ENCODE measurements around the gene CDKN2B. TPM values are rescaled to one million over a fixed set of nuclear protein-coding genes. Genes with fewer than 3 reads are reported as not detected.

Gene CDKN2B
- total RNA-seq, 1 experiment from 2014 or later = not detected

DNA sequence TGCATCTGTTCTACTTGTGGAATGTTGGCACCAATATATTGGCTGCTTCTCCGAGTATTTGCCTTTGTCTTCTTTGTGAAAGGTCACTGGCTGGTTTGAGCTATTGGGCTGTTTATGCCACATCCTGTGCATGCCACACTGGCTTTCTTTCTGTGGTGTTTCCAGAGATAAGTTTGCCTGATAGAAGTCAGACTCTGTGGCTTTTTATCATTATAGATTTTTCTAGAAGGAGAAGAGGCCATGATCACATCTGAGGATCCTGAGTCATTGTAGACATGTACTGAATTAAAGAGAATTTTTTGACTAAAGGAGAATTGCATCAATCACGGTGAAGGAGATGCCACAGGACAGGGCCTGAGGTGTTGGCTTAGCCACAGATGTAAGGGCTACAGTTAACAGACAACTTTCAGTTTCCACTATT, 26.5 kb upstream of the CDKN2B start:
- DNase-seq (ENCODE audit: low read depth) = no peak

DNA sequence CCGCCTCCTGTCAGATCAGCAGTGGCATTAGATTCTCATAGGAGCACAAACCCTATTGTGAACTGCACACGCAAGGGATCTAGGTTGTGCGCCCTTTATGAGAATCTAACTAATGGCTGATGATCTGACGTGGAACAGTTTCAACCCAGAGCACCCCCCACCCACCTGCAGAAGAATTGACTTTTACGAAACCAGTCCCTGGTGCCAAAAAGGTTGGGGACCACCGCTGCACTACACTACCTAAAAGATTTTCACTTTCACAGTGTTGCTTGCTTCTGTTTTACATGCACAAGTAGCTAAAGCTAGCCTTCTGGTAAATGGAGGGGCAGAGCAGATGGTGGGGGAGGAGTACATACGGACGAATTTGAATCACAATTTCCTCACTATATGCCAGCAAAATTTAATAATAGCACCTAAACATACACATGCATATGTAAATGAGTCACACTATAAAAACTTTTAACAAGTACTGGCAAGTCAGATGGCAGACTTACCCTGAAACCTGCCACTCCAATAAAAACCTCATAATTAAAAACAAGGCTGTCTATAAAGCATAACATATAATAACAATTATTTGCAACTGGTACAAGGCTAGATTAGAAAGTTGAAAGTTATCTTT, 24.0 kb upstream of the CDKN2B start:
- no peak for DNase-seq (ENCODE audit: low read depth)

DNA sequence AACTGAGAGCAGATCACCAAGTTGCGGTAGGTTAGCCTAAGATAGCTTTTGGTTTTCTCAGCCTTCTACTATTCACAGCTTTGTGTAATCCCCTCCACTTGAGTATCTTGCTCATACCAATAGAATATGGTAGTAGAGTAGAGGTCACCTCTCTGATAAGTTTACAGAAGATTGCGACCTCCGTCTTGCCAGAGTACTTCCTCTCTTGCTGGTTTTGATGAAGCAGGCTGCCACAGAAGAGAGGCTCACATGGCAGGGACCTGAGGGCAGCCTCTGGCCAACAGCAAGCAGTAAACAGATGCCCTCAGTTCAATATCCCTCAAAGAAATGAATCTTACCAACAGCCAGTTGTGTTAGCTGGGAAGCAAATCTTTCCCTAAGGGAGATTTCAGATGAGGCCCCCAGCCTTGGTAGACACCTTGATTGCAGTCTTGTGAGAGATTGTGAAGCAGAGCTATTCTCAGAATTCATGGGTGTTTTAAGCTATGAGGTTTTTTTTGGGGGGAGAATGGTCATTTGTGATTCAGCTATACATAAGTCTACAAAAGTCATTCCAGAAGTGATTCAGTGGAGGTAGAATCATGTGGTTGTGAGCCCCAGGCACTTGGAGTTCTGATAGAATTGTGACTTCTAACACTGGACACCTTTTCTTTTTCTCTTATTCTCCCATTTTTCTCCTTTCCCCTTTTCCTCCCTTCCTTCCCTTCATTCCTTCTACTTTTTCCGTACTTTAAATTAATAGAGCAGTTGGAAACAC, 22.7 kb upstream of the CDKN2B start:
- DNase-seq (ENCODE audit: low read depth) = no peak

DNA sequence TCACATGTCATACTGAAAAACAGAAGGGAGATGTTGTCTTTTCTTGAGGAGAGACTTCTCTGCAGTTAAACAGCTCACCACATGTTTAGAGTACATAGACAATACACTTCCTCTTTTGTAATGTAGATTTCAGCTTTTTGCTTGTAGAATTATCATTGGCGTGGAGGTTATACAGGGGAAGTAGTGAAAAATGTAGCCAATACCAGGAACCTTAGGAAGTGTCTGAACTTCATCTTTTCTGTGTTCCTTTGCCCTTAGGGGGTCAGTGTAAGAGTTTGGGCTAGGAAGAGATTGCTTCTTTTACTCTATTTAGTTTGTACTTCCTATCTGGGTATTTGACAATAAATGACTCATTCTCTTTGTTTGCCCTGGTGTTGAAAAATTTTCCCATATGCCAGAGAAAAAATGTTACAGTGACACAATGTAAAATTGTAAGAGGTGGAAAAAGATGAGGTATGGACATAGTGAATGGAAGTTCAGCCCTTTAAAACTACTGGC, 21.0 kb upstream of the CDKN2B start:
- DNase-seq (ENCODE audit: low read depth) = no peak

DNA sequence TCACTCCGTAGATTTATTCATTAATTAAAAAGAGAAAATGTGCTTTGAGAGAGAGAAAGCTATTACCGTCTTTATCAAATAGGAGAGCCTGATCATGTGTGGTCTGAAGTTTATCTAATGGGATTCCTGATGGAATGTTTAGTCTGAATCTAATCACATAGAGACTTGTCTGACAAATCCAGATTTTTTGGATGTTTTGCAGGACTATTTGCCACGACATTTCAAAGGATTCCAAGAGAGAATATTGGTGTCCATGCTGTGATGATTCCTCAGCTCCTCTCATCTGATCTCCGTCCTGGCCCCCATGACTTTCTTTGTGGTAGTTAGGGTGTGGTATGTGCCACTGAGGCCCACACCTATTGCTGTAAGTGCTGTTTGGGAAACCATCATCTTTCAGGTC, 20.1 kb upstream of the CDKN2B start:
- DNase-seq (ENCODE audit: low read depth) = no peak

DNA sequence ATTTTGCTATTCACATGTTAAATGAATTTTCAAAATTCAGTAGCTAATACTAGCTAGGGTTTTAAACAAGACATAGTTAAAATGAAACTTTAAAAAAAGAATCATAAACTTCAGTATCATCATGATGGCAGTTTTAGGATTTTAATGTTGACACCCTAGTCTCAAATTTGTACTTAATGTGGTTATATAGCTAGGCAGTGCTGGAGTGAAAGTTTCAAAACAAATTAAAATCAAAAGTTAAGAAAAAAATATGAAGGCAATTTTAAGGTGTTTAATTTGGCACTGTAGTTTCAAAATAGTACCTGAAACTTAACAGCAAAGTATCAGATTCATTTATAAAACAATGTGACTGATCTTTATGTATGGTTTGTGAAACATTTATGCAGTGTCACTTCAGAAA, 19.3 kb upstream of the CDKN2B start:
- no peak for DNase-seq (ENCODE audit: low read depth)

DNA sequence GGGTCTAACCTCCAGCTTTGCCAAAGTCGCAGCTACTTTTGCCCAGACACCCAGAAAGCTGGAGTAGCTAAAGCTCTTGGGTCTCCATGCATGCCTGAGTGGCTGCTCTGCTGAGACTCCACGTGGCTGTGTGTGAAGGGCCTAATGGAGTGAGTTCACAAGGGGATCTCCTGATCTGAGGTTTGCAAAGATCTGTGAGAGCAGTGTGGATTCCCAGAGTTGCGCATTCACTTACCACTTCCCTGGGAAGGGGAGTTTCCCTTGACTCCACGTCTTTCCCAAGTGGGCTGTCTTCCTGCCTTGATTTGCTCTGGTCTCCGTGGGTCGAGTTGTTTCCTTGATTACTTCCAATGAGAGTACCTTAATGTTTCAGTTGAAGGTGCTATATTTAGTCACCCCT, 17.6 kb upstream of the CDKN2B start:
- no peak for DNase-seq (ENCODE audit: low read depth)

DNA sequence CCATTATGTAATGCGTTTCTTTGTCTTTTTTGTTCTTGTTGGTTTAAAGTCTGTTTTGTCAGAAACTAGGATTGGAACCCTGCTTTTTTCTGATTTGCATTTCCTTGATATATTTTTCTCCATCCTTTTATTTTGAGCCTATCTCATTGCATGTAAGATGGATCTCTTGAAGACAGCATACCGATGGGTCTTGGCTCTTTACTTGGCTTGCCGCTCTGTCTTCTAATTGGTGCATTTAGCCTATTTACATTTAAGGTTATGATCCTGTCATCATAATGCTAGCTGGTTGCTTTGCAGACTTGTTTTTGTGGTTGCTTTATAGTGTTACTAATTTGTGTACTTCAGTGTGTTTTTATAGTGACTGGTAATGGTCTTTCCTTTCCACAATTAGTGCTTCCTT, 13.3 kb upstream of the CDKN2B start:
- DNase-seq (ENCODE audit: low read depth) = no peak

DNA sequence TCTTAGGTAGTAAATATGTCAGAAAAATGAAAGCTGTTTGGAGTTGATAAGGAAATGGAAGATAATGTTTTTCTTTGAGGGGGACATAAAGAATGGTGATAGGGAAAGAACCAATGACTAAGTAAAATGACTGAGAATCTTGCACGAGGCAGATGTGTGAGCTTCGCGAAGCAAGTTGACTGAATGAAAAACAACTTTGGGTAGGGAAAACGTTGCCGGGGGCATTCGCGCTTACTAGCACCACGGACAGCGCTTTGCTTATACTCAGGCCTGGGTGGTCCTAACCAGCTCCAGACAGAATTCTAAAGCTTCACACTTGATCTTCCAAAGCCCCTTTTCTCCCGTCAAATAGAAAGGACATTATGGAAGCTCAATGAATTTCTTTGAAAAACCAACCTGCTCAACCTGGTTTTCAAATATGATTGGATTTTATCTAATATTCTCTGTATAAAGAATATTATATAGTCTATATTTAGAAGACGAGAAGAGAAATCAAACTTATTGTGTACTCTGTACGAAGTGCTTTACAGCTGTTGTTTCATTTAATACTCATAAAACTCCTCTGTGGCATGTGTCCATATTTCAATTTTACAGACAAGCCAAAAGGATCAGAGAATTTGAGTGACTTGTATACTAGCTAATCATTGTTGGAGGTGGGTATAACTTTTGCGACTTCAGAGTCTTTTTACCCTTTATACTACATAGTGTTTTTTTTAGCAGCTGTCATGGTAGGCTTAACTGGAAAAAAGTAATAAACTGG, 1.9 kb upstream of the CDKN2B start:
- DNase-seq (ENCODE audit: low read depth) = no peak

DNA sequence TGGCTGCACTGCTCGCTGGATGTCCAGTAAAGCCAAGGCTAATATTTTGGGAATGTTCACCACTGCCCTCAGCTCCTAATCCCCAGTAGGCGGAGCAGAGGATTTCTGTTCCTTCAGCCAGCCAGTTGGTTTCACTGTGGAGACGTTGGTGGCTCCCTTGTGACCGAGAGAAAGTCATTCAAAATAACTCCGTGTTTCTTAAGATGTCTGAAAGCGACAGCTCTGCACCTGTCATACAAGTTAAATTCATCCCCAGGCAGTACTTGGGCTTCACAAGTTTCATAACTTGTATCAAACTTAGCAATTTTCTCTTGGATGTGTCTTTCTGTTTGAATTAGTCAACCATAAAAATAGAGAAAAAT, 382 bp upstream of the CDKN2B start:
- no peak for DNase-seq (ENCODE audit: low read depth)

DNA sequence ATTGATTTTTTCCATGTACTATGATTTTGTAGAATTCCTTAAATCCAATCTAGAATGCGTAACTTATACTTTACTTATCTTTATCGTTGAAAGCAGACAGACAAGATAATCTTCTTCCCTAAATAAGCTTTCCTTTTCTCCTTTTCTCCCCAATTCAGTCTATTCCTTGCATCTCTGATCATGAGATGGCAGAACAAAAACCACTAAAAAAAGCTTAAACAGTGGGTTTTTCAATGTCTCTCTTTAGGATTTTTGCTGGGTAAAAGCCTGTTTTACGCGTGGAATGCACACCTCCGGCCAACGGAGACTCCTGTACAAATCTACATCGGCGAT, 755 bp downstream of the CDKN2B start:
- DNase-seq (ENCODE audit: low read depth) = no peak

DNA sequence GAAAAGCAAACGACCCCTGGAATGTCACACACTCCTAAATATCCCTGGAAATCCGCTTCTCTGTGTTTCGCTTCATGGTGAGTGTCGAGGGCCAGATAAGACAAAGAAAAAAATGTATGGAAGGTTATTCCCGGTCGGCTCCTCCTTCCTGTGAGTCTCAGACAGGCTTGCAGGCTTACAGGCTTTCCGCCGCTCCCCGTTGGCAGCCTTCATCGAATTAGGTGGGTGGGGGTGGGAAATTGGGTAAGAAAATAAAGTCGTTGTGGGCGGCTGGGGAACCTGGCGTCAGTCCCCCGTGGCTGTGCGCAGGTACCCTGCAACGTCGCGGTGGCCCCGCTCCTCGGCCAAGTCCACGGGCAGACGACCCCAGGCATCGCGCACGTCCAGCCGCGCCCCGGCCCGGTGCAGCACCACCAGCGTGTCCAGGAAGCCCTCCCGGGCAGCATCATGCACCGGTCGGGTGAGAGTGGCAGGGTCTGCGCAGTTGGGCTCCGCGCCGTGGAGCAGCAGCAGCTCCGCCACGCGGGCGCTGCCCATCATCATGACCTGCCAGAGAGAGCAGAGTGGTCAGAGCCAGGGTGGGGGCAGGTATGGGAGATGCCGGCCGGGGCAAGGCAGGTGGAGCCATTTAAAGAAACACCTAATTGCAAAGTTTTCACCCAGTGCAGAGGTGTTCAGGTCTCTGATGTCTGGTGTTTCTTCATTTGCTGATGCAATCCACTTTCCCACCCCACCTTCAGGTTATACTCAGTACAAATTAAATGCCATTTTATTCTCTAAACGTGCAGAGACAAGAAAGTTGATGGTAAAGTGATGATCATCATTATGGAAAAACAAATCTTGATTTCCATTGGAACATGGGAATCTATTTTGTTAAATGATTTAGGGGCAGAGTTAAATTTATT, 3.2 kb downstream of the CDKN2B start:
- DNase-seq (ENCODE audit: low read depth) = no peak

DNA sequence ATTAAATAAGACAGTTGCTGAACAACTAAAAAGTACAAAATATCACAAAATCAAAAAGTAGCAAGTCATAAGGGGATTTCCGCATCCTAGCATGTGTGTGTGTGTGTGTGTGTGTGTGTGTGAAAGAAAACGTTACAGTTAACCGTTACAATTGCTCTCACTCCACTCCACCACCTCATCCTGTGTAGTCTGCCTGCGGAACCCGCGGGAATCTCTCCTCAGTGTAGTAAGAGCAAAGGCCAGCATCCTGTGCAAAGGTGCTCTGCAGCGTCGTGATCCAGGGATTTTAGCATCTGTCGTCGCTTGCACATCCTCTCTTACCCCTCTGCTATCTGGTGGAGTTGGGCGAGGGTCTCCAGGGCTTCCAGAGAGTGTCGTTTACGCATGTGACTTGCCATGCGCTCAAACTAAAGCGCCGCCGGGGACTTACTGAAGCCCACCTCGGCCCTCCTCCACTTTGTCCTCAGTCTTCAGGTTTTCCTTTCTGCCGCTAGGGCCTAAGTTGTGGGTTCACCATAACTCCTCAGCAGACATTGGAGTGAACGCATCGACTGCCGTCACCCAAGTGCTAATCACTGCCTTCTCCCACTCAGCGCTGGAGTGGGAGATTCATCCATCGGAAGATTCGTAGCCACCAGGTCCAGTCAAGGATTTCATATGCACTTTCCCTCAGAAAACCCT, 3.9 kb downstream of the CDKN2B start:
- no peak for DNase-seq (ENCODE audit: low read depth)

DNA sequence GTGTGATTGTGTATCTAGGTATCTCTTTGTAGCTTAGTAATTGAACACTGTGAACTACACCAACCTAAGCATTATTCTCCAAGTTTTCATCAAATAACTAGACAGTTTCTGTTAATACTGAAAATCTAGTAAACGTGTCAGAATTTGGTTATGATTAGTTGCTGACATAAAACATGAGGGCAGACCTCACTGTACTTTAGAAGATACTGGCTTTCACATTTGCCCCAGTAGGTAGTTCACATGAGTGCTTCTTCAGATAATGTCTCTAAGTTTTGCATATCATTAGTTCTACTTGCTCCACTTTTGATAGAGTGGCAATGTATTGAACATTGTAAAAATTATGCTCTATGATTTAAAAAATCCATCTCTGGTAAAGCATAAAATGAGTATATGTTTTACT, 7.1 kb downstream of the CDKN2B start:
- no peak for DNase-seq (ENCODE audit: low read depth)

DNA sequence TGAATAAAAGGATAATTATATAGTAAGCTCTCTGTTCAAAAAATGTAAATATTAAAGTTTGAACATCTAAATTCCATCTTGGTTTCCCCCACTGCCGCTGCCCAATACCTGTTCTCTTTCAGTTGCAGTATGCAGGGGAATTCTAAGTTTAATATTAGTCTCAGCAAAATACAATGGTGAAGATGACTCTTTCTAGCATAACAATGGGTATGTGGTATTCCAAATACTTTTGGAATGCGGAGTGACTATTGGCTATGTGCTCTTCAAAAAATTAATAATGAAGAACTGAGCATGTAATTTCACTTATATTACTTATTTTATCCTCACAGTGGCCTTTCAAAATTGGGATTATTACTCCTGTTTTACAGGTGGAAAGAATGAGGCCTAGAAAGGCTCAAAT, 11.1 kb downstream of the CDKN2B start:
- no peak for DNase-seq (ENCODE audit: low read depth)

DNA sequence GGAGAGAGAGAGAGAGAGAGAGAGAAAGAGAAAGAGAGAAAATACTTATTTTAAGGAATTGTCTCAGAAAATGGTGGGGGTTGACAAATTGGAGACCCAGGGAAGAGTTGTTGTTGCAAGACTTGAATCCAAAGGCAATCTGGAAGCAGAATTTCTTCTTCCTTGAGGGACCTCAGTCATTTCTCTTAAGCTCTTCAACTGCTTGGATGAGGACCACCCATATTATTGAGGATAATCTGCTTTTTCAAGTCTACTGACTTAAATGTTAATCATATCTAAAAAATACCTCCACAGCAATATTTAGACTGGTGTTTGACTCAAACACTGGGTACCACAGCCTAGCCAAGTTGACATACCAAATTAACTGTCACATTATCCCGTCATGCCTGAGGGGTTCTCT, 11.6 kb downstream of the CDKN2B start:
- no peak for DNase-seq (ENCODE audit: low read depth)

DNA sequence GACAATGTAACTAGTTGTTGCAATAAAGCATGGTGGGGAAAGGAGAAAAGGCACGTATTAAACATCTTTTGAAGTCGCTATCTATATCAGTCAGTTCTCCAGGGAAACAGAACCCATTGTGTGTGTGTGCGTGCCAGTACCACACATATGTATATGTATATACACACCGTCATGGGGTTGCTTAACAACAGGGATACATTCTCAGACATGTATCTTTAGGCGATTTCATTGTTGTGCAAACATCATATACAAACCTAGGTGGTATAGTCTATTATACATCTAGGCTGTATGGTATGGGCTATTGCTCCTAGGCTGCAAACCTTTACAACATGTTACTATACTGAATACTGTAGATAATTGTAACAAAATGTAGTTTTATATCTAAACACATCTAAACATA, 12.2 kb downstream of the CDKN2B start:
- no peak for DNase-seq (ENCODE audit: low read depth)

DNA sequence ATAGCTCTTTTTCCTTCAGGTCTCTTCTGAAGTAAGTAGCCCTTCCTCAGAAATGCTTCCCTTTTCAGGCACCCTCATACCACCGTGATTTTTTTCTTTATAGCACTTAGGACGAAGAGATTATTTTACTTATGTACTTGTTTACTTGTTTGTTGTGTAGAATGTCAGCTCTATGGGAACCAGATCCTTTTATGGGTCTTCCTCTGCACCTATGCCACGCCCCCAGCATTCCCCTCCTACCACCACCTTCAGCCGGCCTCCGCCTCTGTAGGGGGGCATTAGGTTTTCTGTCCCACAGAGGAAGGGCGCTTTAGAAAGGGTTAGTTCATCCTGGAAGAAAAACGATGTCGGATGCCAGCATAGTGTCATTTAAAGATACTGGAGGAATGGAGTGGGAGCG, 12.7 kb downstream of the CDKN2B start:
- no peak for DNase-seq (ENCODE audit: low read depth)

DNA sequence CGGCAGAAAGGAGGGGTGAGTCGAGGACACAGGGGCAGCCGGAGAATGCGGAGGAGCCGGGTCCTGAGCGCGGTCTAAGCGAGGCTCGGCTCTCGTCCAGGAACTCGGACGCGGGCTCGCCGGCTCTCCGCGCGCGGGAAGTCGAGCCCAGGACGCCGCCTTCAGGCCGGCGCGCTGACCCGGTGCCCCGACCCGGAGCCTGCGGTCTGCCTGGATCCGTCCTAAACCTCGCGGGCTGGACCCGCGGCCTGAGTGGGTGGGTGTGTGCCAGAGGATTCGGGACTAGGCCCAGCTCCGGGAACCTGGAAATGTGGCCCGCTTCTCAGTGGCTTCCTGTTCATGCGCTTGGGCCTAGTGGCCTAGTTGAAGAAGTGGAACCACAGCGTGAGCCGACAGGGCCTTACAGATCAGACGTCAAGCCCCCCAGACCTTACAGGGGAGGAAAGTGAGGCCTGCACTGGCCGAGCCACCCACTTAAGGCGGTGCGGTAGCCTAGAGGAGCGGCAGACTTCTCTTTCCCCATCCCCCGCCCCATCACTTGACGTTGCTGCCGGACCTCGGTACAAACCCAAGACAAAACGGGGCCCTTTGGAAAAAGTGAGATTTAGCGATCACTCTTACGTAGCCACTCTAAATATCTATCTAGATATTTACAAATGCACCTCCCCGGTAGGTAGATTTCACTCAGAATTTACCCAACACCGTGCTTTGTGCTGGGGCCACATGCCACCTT, 13.3 kb downstream of the CDKN2B start:
- DNase-seq (ENCODE audit: low read depth) = no peak

DNA sequence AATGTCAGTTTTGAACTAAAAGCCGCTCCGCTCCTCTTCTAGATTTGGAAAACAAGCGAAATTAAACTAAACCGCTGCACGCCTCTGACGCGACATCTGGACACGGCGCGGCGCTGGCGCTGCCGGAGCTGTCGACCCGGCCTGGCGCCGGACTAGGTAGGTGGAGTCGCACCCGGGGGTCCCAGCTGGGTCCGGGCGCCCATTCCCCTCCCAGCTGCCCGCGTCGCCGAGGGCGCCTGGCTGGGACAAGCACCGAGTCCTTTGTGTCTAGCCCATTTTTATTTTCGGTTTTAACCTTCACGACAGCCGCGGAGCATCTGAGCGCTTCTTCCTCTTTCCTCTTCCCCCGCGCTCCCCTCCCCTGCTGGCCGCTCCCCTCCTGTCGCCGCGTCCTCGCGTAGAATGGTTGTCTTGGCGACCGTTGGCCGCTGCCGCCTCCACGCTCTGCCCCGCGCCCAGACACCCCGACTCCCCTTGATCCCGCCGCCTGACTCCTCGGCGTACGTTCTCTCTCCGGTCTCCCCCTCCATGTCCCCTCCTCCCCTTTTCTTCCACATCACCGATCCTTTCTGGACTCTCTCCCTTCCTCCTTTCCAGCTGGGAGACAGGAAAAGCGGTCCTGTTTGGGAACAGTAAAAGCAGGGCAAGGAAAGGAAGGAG, 14.0 kb downstream of the CDKN2B start:
- DNase-seq (ENCODE audit: low read depth) = no peak
